PFSK-1 (cell line): Measurements from ENCODE around the gene PEMT.

Experiments
- FOXP2 ChIP-seq: optimal IDR thresholded peaks from 2 replicates; pipeline ENCODE3; 2011; ENCODE audit warnings: borderline replicate concordance, control low read depth, inconsistent platforms; ENCODE audit not compliant: insufficient read depth; ENCODE audit errors: extremely low read length, extremely low read depth
- POLR2AphosphoS5 ChIP-seq: IDR thresholded peaks from 2 replicates; pipeline ENCODE4 v1.6.1; 2012; ENCODE audit warnings: low read depth, mild to moderate bottlenecking, control low read depth, low read length, moderate library complexity
- SIN3A ChIP-seq: IDR thresholded peaks from 2 replicates; pipeline ENCODE4 v1.6.1; 2012; ENCODE audit warnings: mild to moderate bottlenecking, low read length, moderate library complexity, borderline replicate concordance; ENCODE audit not compliant: insufficient read depth
- TAF1 ChIP-seq: IDR thresholded peaks from 2 replicates; pipeline ENCODE4 v1.6.1; 2012; ENCODE audit warnings: low read length, control low read depth, borderline replicate concordance; ENCODE audit not compliant: insufficient read depth
- TF ChIP-seq, protein P1 (sequence below), 2 experiments: IDR thresholded peaks; 2 replicates each; pipeline versions ENCODE4 v1.6.1 to v1.8.0; 2011 to 2012; ENCODE audit warnings: low read depth in 2 of 2, low read length in 2 of 2, control low read depth in 1 of 2, inconsistent platforms in 1 of 2, mild to moderate bottlenecking in 1 of 2, moderate library complexity in 1 of 2; ENCODE audit not compliant: insufficient read depth in 1 of 2

PEMT gene

GRCh38 chr17:17467720-17468119 lies 123.8 kb downstream of the PEMT start:
- no peak for TF ChIP-seq POLR2AphosphoS5
- TF ChIP-seq, protein P1, sequence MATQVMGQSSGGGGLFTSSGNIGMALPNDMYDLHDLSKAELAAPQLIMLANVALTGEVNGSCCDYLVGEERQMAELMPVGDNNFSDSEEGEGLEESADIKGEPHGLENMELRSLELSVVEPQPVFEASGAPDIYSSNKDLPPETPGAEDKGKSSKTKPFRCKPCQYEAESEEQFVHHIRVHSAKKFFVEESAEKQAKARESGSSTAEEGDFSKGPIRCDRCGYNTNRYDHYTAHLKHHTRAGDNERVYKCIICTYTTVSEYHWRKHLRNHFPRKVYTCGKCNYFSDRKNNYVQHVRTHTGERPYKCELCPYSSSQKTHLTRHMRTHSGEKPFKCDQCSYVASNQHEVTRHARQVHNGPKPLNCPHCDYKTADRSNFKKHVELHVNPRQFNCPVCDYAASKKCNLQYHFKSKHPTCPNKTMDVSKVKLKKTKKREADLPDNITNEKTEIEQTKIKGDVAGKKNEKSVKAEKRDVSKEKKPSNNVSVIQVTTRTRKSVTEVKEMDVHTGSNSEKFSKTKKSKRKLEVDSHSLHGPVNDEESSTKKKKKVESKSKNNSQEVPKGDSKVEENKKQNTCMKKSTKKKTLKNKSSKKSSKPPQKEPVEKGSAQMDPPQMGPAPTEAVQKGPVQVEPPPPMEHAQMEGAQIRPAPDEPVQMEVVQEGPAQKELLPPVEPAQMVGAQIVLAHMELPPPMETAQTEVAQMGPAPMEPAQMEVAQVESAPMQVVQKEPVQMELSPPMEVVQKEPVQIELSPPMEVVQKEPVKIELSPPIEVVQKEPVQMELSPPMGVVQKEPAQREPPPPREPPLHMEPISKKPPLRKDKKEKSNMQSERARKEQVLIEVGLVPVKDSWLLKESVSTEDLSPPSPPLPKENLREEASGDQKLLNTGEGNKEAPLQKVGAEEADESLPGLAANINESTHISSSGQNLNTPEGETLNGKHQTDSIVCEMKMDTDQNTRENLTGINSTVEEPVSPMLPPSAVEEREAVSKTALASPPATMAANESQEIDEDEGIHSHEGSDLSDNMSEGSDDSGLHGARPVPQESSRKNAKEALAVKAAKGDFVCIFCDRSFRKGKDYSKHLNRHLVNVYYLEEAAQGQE (IDR thresholded peaks at IDR 0.05; ENCODE audit: insufficient read depth in 1 of 2, low read depth in 2 of 2, low read length in 2 of 2), result no peak
- TF ChIP-seq SIN3A, result no peak
- no peak for TF ChIP-seq FOXP2
- TF ChIP-seq TAF1, result no peak

DNA sequence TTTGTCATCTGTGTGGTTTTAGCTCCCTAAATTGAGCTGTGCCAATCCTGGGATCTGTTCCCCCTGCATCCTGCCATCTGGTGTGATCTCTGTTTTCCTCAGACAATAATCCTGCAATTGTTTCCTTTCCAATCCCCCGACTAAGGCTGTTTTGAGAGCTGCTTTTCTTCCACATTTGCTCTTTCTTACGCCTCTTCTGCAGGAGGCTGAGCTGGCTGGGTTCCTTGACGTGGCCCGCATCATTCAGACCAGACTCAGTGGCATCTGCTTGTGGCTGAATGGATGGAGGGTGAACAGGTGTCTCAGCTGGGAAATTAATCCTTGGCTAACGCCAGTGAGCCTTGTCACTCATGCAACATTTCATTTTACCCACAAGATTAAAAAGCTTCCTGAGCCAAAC lies 124.5 kb downstream of the PEMT start:
- no peak for TF ChIP-seq TAF1
- no peak for TF ChIP-seq FOXP2
- no peak for TF ChIP-seq SIN3A
- TF ChIP-seq, protein P1 (IDR thresholded peaks at IDR 0.05; ENCODE audit: insufficient read depth in 1 of 2, low read depth in 2 of 2, low read length in 2 of 2), result no peak
- no peak for TF ChIP-seq POLR2AphosphoS5

GRCh38 chr17:17466511-17466910 lies 125.0 kb downstream of the PEMT start:
- no peak for TF ChIP-seq SIN3A

- TF ChIP-seq SIN3A (no peak), TAF1 (no peak), FOXP2 (no peak)
- TF ChIP-seq, protein P1 (IDR thresholded peaks at IDR 0.05; ENCODE audit: insufficient read depth in 1 of 2, low read depth in 2 of 2, low read length in 2 of 2), result no peak
Observed at GRCh38 chr17:17463821-17464220, 127.7 kb downstream of the PEMT start.

- TF ChIP-seq, protein P1 (IDR thresholded peaks at IDR 0.05; ENCODE audit: insufficient read depth in 1 of 2, low read depth in 2 of 2, low read length in 2 of 2), result no peak
- TF ChIP-seq FOXP2, result no peak
- no peak for TF ChIP-seq SIN3A
- no peak for TF ChIP-seq TAF1
- TF ChIP-seq POLR2AphosphoS5, result no peak
Observed at GRCh38 chr17:17462048-17462824, 129.3 kb downstream of the PEMT start.
